BJ (cell line): ENCODE data around the gene SPRING1. TPM values are rescaled to one million over a fixed set of nuclear protein-coding genes. Genes with fewer than 3 reads are reported as not detected.

Experiments used
- CTCF ChIA-PET: fragments of 350-600 bp; formaldehyde crosslinking; extraction: SDS; loops from one replicate; lab custom pipeline; 2021; ENCODE audit warnings: antibody characterized with exemption, inconsistent platforms; lab: Yijun Ruan, JAX
- POLR2A ChIA-PET: fragments of 300-600 bp; sonication (Branson Sonifier 250); formaldehyde crosslinking; extraction: SDS; loops from one replicate; lab custom pipeline; 2021; ENCODE audit warnings: antibody characterized with exemption; lab: Charles Lee
- DNase-seq: peaks from one replicate; pipeline ENCODE4 v3.0.0-alpha.2; 2011; ENCODE audit warnings: low read depth
- H3K27me3 ChIP-seq: 2 replicates; pipeline ENCODE4 v1.6.0; 2011; ENCODE audit warnings: low read length; ENCODE audit not compliant: control insufficient read depth, insufficient read depth
- H3K36me3 ChIP-seq: 2 replicates; pipeline ENCODE4 v1.5.1; 2011; ENCODE audit warnings: low read length; ENCODE audit not compliant: control insufficient read depth, insufficient read depth
- H3K4me3 ChIP-seq: 2 replicates; pipeline ENCODE4 v1.5.1; 2011; ENCODE audit warnings: low read depth, mild to moderate bottlenecking, control low read depth, low read length
- CTCF ChIP-seq: IDR thresholded peaks from 2 replicates; pipeline ENCODE4 v1.5.1; 2011; ENCODE audit warnings: low read depth, mild to moderate bottlenecking, control low read depth, inconsistent platforms, low read length, moderate library complexity; ENCODE audit not compliant: insufficient read depth
- polyA plus RNA-seq: library from polyadenylated mRNA; depleted of rRNA; stranded (reverse); fragments of >200 nt; gene quantifications from 2 replicates; pipeline ENCODE4 v1.2.3, GENCODE V29; 2011

SPRING1 gene
- polyA plus RNA-seq, 1 experiment = 17.7 TPM

GRCh38 chr12:116707751-116708150 is 30.1 kb downstream of the SPRING1 start:
- H3K27me3 ChIP-seq = peaks cover 11% of the 10 kb centered on the region
- no peak for TF ChIP-seq CTCF
- ChIA-PET CTCF (interaction anchor here (1.4 kb wide), 1 partner anchor 19 kb away, joined by 5 read pairs; no protein-coding TSS in a partner anchor), POLR2A (no interaction called here)
- no peak overlapping the region for H3K4me3 ChIP-seq
- DNase-seq = no peak
- H3K36me3 ChIP-seq = no peaks in the 10 kb centered on the region

DNA sequence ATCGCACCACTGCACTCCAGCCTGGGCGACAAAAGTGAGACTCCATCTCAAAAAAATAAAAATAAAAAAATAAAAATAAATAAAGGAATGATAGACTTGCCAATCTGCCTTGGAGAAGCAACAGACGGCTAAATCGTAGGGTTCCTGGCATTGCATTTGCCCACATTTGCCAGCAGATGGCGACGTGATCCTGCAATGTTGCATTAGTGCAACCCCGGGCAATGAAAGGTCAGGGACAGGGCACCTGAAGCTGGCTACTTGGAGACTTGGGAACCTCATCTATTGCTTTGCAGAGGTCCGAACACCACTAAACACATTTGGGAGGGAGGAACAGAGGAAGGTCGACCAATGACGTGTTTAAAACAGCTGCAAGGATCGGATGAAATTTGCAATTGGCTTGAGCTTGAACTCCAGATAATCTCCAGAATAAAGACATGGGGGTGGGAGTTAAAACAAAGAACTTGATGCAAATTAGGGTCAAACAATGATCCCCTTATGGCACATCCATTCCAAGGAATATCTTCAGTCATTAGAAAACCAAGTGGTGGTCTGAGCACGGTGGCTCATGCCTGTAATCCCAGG is 34.6 kb downstream of the SPRING1 start:
- no peak for DNase-seq
- ChIA-PET CTCF (interaction anchor here (0.7 to 4.5 kb wide), 23 partner anchors 10 to 705 kb away, joined by 3 to 55 read pairs (median 3); partner anchors contain the start of gene HRK), POLR2A (no interaction called here)
- Histone ChIP-seq H3K27me3 (no peaks in the 10 kb centered on the region; the same call in 1 of the 2 replicates), H3K36me3 (no peaks in the 10 kb centered on the region), H3K4me3 (no peak overlapping the region)
- TF ChIP-seq CTCF = peak; percentile 92

DNA sequence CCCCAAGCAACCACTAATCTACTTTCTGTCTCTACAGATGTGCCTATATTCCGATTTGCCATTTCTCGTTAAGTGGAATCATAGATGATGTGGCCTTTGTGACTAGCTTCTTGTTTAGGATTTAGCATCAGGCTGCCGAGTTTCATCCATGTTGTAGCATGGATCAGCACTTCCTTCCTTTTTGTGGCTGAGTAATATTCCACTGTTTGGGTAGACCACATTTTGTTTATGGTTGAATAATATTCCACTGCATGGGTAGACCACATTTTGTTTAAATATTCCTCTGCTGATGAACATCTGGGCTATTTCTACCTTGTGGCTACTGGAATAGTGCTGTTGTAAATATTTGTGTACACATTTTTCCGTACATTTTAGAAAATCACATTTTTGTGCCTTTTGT is 36.4 kb downstream of the SPRING1 start:
- Histone ChIP-seq H3K4me3 (no peak overlapping the region), H3K36me3 (no peaks in the 10 kb centered on the region), H3K27me3 (no peaks in the 10 kb centered on the region; the same call in 1 of the 2 replicates)
- CTCF ChIA-PET = interaction anchor here (1.1 to 2.5 kb wide), 3 partner anchors 8 to 184 kb away, joined by 3 to 19 read pairs (median 3); partner anchors contain the start of gene HRK
- TF ChIP-seq CTCF = no peak
- POLR2A ChIA-PET = no interaction called here
- DNase-seq = no peak

DNA sequence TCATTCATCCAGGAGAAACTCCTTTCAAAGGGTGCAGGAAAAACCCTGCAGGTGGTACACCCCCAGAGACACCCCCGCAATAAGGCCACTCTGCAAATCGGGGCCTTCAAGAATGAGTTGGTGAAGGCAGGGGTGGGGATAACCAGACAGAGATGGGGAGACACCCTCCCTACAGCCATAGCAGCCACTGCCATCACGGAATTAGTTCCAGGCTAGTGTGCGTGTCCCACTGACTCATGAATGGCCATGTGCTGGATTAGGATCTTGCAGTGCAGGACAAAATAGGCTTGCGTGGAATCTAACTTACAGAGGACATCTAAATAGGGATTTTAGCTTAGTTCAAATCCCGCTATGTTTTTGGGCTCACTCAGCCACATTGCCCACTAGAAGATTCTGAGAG is 37.8 kb downstream of the SPRING1 start:
- no peak overlapping the region for H3K4me3 ChIP-seq
- ChIA-PET CTCF (interaction anchor here (0.6 to 3.0 kb wide), 5 partner anchors 9 to 702 kb away, joined by 3 to 19 read pairs (median 3); partner anchors contain the start of gene HRK), POLR2A (no interaction called here)
- H3K36me3 ChIP-seq = no peaks in the 10 kb centered on the region
- H3K27me3 ChIP-seq = peaks cover 5% of the 10 kb centered on the region
- TF ChIP-seq CTCF = no peak
- no peak for DNase-seq

GRCh38 chr12:116698554-116699075 is 39.3 kb downstream of the SPRING1 start:
- DNase-seq = no peak
- H3K27me3 ChIP-seq = peaks cover 17% of the 10 kb centered on the region
- POLR2A ChIA-PET = no interaction called here
- H3K36me3 ChIP-seq = no peaks in the 10 kb centered on the region
- no peak overlapping the region for H3K4me3 ChIP-seq
- TF ChIP-seq CTCF = no peak
- CTCF ChIA-PET = interaction anchor here (0.6 to 3.0 kb wide), 4 partner anchors 10 to 701 kb away, joined by 3 to 14 read pairs (median 3); partner anchors contain the start of gene HRK
